WTC11 (cell line): ENCODE measurements around the gene IFNA1. TPM values are rescaled to one million over a fixed set of nuclear protein-coding genes. Genes with fewer than 3 reads are reported as not detected.

Experiments used
- ATAC-seq: fragments of 200-7000 bp; cut with Tn5 transposase; 2 replicates; pipeline ENCODE4 v1.10.0; 2021; ENCODE audit warnings: mild to moderate bottlenecking, moderate library complexity
- CTCF ChIA-PET: fragments of 300-600 bp; sonication (Branson Sonifier 250); formaldehyde crosslinking; loops from one replicate; lab custom pipeline; 2021; ENCODE audit warnings: antibody characterized with exemption; lab: Charles Lee
- POLR2A ChIA-PET: fragments of 350-600 bp; sonication (Branson Sonifier 250); formaldehyde crosslinking; loops from one replicate; lab custom pipeline; 2021; ENCODE audit warnings: antibody characterized with exemption; lab: Charles Lee
- DNase-seq: peaks from one replicate; pipeline ENCODE4 v3.0.0; 2021; ENCODE audit warnings: low spot score
- H3K27ac Mint-ChIP-seq: 2 replicates; pipeline ENCODE4 v1.8.0; 2021; ENCODE audit warnings: mixed read lengths
- H3K27me3 Mint-ChIP-seq: 2 replicates; pipeline ENCODE4 v1.8.0; 2021; ENCODE audit warnings: low read depth, mild to moderate bottlenecking, moderate library complexity, mixed read lengths
- H3K36me3 Mint-ChIP-seq: 2 replicates; pipeline ENCODE4 v1.8.0; 2021; ENCODE audit warnings: mixed read lengths
- H3K4me1 Mint-ChIP-seq: 2 replicates; pipeline ENCODE4 v1.8.0; 2022; ENCODE audit warnings: mixed read lengths
- H3K4me3 Mint-ChIP-seq: 2 replicates; pipeline ENCODE4 v1.8.0; 2021; ENCODE audit warnings: mild to moderate bottlenecking, moderate library complexity, mixed read lengths
- H3K9me3 Mint-ChIP-seq: 2 replicates; pipeline ENCODE4 v1.8.0; 2021; ENCODE audit warnings: mixed read lengths
- CTCF ChIP-seq: fragments of 200-600 bp; IDR thresholded peaks from 2 replicates; pipeline ENCODE4 v1.8.0; 2022; ENCODE audit warnings: antibody characterized with exemption
- FOXP1 ChIP-seq: sonication (generic); formaldehyde crosslinking; IDR thresholded peaks from 2 replicates; pipeline ENCODE4 v1.8.0; 2022; ENCODE audit warnings: missing genetic modification reagents, mild to moderate bottlenecking, moderate library complexity, borderline replicate concordance
- IRF1 ChIP-seq: sonication (generic); formaldehyde crosslinking; IDR thresholded peaks from 2 replicates; pipeline ENCODE4 v1.8.0; 2023; ENCODE audit warnings: missing genetic modification reagents
- MXD4 ChIP-seq: fragments of 250-450 bp; sonication (Bioruptor Pico); IDR thresholded peaks from 2 replicates; pipeline ENCODE4 v1.8.0; 2021; ENCODE audit warnings: mild to moderate bottlenecking, moderate library complexity, borderline replicate concordance
- NR3C1 ChIP-seq: sonication (generic); formaldehyde crosslinking; conservative IDR thresholded peaks from 2 replicates; pipeline ENCODE4 v1.8.1; 2023; ENCODE audit warnings: low read depth, mild to moderate bottlenecking, missing genetic modification reagents
- PREB ChIP-seq: sonication (generic); formaldehyde crosslinking; IDR thresholded peaks from 2 replicates; pipeline ENCODE4 v1.8.1; 2022; ENCODE audit warnings: mild to moderate bottlenecking, missing genetic modification reagents, moderate library complexity, borderline replicate concordance
- PRRX2 ChIP-seq: fragments of 250-450 bp; sonication (Bioruptor Pico); IDR thresholded peaks from 2 replicates; pipeline ENCODE4 v1.8.0; 2021; ENCODE audit warnings: mild to moderate bottlenecking
- RELA ChIP-seq: sonication (generic); formaldehyde crosslinking; IDR thresholded peaks from 2 replicates; pipeline ENCODE4 v1.8.1; 2022; ENCODE audit warnings: missing genetic modification reagents, mild to moderate bottlenecking, borderline replicate concordance
- SMAD3 ChIP-seq: sonication (generic); formaldehyde crosslinking; IDR thresholded peaks from 2 replicates; pipeline ENCODE4 v1.8.0; 2022; ENCODE audit warnings: missing genetic modification reagents, mild to moderate bottlenecking, borderline replicate concordance
- STAT6 ChIP-seq: sonication (generic); formaldehyde crosslinking; conservative IDR thresholded peaks from 2 replicates; pipeline ENCODE4 v1.8.1; 2023; ENCODE audit warnings: mild to moderate bottlenecking, low read depth, missing genetic modification reagents, moderate library complexity
- USF2 ChIP-seq: sonication (generic); formaldehyde crosslinking; IDR thresholded peaks from 2 replicates; pipeline ENCODE4 v1.8.1; 2023; ENCODE audit warnings: mild to moderate bottlenecking, missing genetic modification reagents, moderate library complexity
- ZNF281 ChIP-seq: sonication (generic); formaldehyde crosslinking; IDR thresholded peaks from 2 replicates; pipeline ENCODE4 v1.8.0; 2023; ENCODE audit warnings: mild to moderate bottlenecking, missing genetic modification reagents
- total RNA-seq: library from RNA; stranded (reverse); gene quantifications from 3 replicates; pipeline ENCODE4 v1.2.3, GENCODE V29; 2021

The IFNA1 gene
- total RNA-seq, 1 experiment from 2014 or later = not detected

- ATAC-seq (peak; percentile 25; the same call in 1 of the 2 replicates), DNase-seq (no peak)
- H3K4me3 Mint-ChIP-seq = no peak overlapping the region
- H3K36me3 Mint-ChIP-seq = no peaks in the 10 kb centered on the region
- no peaks in the 10 kb centered on the region; the same call in 1 of the 2 replicates for H3K27me3 Mint-ChIP-seq
- POLR2A ChIA-PET = no interaction called here
- no peaks in the 10 kb centered on the region for H3K9me3 Mint-ChIP-seq
- peaks cover 15% of the 10 kb centered on the region for H3K4me1 Mint-ChIP-seq
- CTCF ChIA-PET = no interaction called here
- H3K27ac Mint-ChIP-seq = no peak overlapping the region
- TF ChIP-seq PRRX2 (CRISPR knock-in tag) = no peak
- TF ChIP-seq SMAD3 (CRISPR knock-in tag) = no peak
- no peak for TF ChIP-seq NR3C1 (CRISPR knock-in tag)
- no peak for TF ChIP-seq STAT6 (CRISPR knock-in tag)
- no peak for TF ChIP-seq IRF1 (CRISPR knock-in tag)
- no peak for TF ChIP-seq ZNF281 (CRISPR knock-in tag)
- TF ChIP-seq USF2 (CRISPR knock-in tag) = no peak
- no peak for TF ChIP-seq CTCF
Observed at GRCh38 chr9:21450733-21451394, 10.6 kb downstream of the IFNA1 start.

GRCh38 chr9:21452681-21453080 is 12.4 kb downstream of the IFNA1 start:
- no peak for DNase-seq
- Mint-ChIP-seq H3K27me3 (no peaks in the 10 kb centered on the region; the same call in 1 of the 2 replicates), H3K9me3 (no peaks in the 10 kb centered on the region), H3K4me3 (no peak overlapping the region), H3K36me3 (no peaks in the 10 kb centered on the region), H3K27ac (no peak overlapping the region), H3K4me1 (peaks cover 12% of the 10 kb centered on the region)
- no peak for ATAC-seq
- ChIA-PET POLR2A (no interaction called here), CTCF (interaction anchor here (3.9 kb wide), 1 partner anchor 18 kb away, joined by 34 read pairs; no protein-coding TSS in a partner anchor)
- TF ChIP-seq FOXP1 (CRISPR knock-in tag) (no peak), MXD4 (CRISPR knock-in tag) (no peak), PREB (CRISPR knock-in tag) (no peak), RELA (CRISPR knock-in tag) (no peak)
